GM12878 (cell line): ENCODE results near the gene CTNNA2. TPM values are rescaled to one million over a fixed set of nuclear protein-coding genes. Genes with fewer than 3 reads are reported as not detected.
"Not testable (repeated sequence)": the region's sequence is repeated elsewhere in the genome, so short reads cannot be mapped to it uniquely, and the experiment has no call there.

ENCODE experiments used
- ATAC-seq: fragments of 200-7000 bp; cut with Tn5 transposase; 3 replicates; pipeline ENCODE4 v1.9.1; 2020; ENCODE audit warnings: mild to moderate bottlenecking, moderate library complexity
- BruUV-seq: library from RNA; stranded (reverse); fragments of 400-500 nt; replicated peaks from 2 replicates; lab custom pipeline; 2021; lab: Mats Ljungman, UMichigan
- CTCF ChIA-PET: fragments of 300-600 bp; sonication (Branson Sonifier 250); formaldehyde crosslinking; extraction: SDS; loops from one replicate; lab custom pipeline; 2021; ENCODE audit warnings: inconsistent platforms; lab: Yijun Ruan, JAX
- POLR2A ChIA-PET: fragments of 350-600 bp; formaldehyde crosslinking; extraction: SDS; loops from one replicate; lab custom pipeline; 2021; ENCODE audit warnings: inconsistent platforms; lab: Charles Lee
- RAD21 ChIA-PET: fragments of 300-600 bp; sonication (Branson Sonifier 250); formaldehyde crosslinking; loops from one replicate; lab custom pipeline; 2023; ENCODE audit warnings: antibody characterized with exemption; ENCODE audit not compliant: unreplicated experiment; lab: Charles Lee
- SMC1A ChIA-PET: fragments of 300-600 bp; sonication (Branson Sonifier 250); formaldehyde crosslinking; loops from one replicate; lab custom pipeline; 2023; ENCODE audit not compliant: unreplicated experiment, uncharacterized antibody; lab: Charles Lee
- DNase-seq: peaks from one replicate; pipeline ENCODE4 v3.0.0-alpha.2; 2011; ENCODE audit warnings: low read depth, low spot score
- FAIRE-seq: peaks from 3 replicates; lab custom pipeline; 2011; peaks lifted over from hg19 to GRCh38; lab: Jason Lieb, UNC
- H2AFZ ChIP-seq: 2 replicates; pipeline ENCODE4 v1.6.0; 2011; ENCODE audit warnings: low read depth, low read length, control low read depth; ENCODE audit not compliant: control insufficient read depth
- H3K27ac ChIP-seq: 2 replicates; pipeline ENCODE4 v1.5.1; 2011; ENCODE audit warnings: control low read depth; ENCODE audit not compliant: control insufficient read depth, insufficient read depth
- H3K27me3 ChIP-seq, 2 experiments: replicated peaks in 1 of 2; 2 replicates each; pipeline versions ENCODE4 v1.6.0 to v1.6.1; 2011; ENCODE audit warnings: low read length in 1 of 2; ENCODE audit not compliant: control insufficient read depth in 2 of 2, insufficient read depth in 2 of 2
- H3K36me3 ChIP-seq, 2 experiments: 2 replicates each; pipeline ENCODE4 v1.5.1; 2011; ENCODE audit warnings: low read length in 1 of 2; ENCODE audit not compliant: control insufficient read depth in 2 of 2, insufficient read depth in 2 of 2
- H3K4me1 ChIP-seq: 2 replicates; pipeline ENCODE4 v1.6.1; 2011; ENCODE audit warnings: mild to moderate bottlenecking, low read length, moderate library complexity, mixed read lengths; ENCODE audit not compliant: control insufficient read depth, insufficient read depth
- H3K4me2 ChIP-seq: 2 replicates; pipeline ENCODE4 v1.6.0; 2011; ENCODE audit warnings: control low read depth; ENCODE audit not compliant: control insufficient read depth, insufficient read depth
- H3K4me3 ChIP-seq: fragments of 200-600 bp; sonication (generic); 2 replicates; pipeline ENCODE4 v1.5.1; 2016
- H3K79me2 ChIP-seq: 2 replicates; pipeline ENCODE4 v1.6.0; 2011; ENCODE audit warnings: low read length; ENCODE audit not compliant: control insufficient read depth, insufficient read depth
- H3K9ac ChIP-seq: 2 replicates; pipeline ENCODE4 v1.8.0; 2011; ENCODE audit warnings: low read length, control low read depth, mixed read lengths; ENCODE audit not compliant: control insufficient read depth, insufficient read depth
- H3K9me3 ChIP-seq: replicated peaks from 3 replicates; pipeline ENCODE4 v1.5.1; 2011; ENCODE audit warnings: mild to moderate bottlenecking, low read length; ENCODE audit not compliant: control insufficient read depth, insufficient read depth
- H4K20me1 ChIP-seq: 2 replicates; pipeline ENCODE4 v1.6.0; 2011; ENCODE audit not compliant: control insufficient read depth, insufficient read depth
- HDAC6 ChIP-seq: fragments of 200-600 bp; sonication (generic); IDR thresholded peaks from one replicate; pipeline ENCODE4 v1.8.0; 2017; ENCODE audit warnings: antibody characterized with exemption; ENCODE audit not compliant: unreplicated experiment
- NFXL1 ChIP-seq: fragments of 450-650 bp; IDR thresholded peaks from 2 replicates; pipeline ENCODE4 v1.6.1; 2017; ENCODE audit warnings: antibody characterized with exemption, mild to moderate bottlenecking, borderline replicate concordance
- RB1 ChIP-seq: fragments of 450-650 bp; formaldehyde crosslinking; IDR thresholded peaks from 2 replicates; pipeline ENCODE4 v1.6.1; 2017; ENCODE audit warnings: mild to moderate bottlenecking, borderline replicate concordance
- SMAD1 ChIP-seq: fragments of 450-650 bp; IDR thresholded peaks from 2 replicates; pipeline ENCODE4 v1.6.1; 2018; ENCODE audit warnings: mild to moderate bottlenecking, low read depth; ENCODE audit not compliant: partially characterized antibody
- SREBF1 ChIP-seq: IDR thresholded peaks from 2 replicates; pipeline ENCODE4 v1.6.1; 2012; ENCODE audit warnings: mild to moderate bottlenecking, low read length
- SREBF2 ChIP-seq: IDR thresholded peaks from 2 replicates; pipeline ENCODE4 v1.6.1; 2012; ENCODE audit warnings: mild to moderate bottlenecking, low read length
- WGBS: methylation state at CpG from one replicate; pipeline ENCODE4 v1.1.6; 2016; ENCODE audit warnings: low lambda C conversion rate; ENCODE audit not compliant: insufficient replicate concordance, insufficient coverage; ENCODE audit errors: missing lambda C conversion rate; 5-methylcytosine and 5-hydroxymethylcytosine counted together
- in situ Hi-C: fragments of 300-500 bp; cut with MboI; formaldehyde crosslinking; loops from 9 replicates; pipeline ENCODE4 v1.14.3; 2018; ENCODE audit warnings: mixed read lengths
- intact Hi-C: fragments of 100-400 bp; cut with micrococcal nuclease; formaldehyde crosslinking; loops from one replicate; pipeline ENCODE4 v1.14.2; 2022; ENCODE audit not compliant: unreplicated experiment
- polyA plus RNA-seq, 11 experiments: library from polyadenylated mRNA; depleted of rRNA in 4 of 11; unstranded in 6 of 11; stranded (reverse) in 5 of 11; fragments of >200 nt; fragmentation: Nextera tagmentation in 4 of 11; fragmentation: Illumina TruSeq in 1 of 11; extraction: Ambion mirVana in 4 of 11; extraction: Trizol in 1 of 11; gene quantifications; 1 replicate in 1 of 11; 2 replicates in 10 of 11; pipeline versions ENCODE4 v1.2.1 to v1.2.3, GENCODE V29; 2011 to 2016; ENCODE audit warnings: inconsistent platforms in 2 of 11, missing spikeins in 2 of 11, low read depth in 1 of 11
- total RNA-seq, 4 experiments: library from RNA; depleted of rRNA in 3 of 4; stranded (reverse); fragments of >200 nt in 3 of 4; fragmentation: Illumina TruSeq in 1 of 4; extraction: Trizol in 1 of 4; gene quantifications; 2 replicates each; pipeline versions ENCODE4 v1.2.1 to v1.2.3, GENCODE V29; 2013 to 2021
- TF ChIP-seq, protein P1 (sequence below): IDR thresholded peaks from 2 replicates; pipeline ENCODE4 v1.6.1; 2011; ENCODE audit warnings: mild to moderate bottlenecking, low read depth, low read length, moderate library complexity; ENCODE audit not compliant: insufficient replicate concordance
- TF ChIP-seq, protein P2 (sequence below): fragments of 450-650 bp; IDR thresholded peaks from 2 replicates; pipeline ENCODE4 v1.6.1; 2018; ENCODE audit warnings: borderline replicate concordance, mild to moderate bottlenecking; ENCODE audit not compliant: partially characterized antibody

Gene CTNNA2
- total and polyA plus RNA-seq, 10 of the 15 experiments (the other 5 are each of a cell fraction or from before 2014, with no cell fraction given), result 2.4 to 36.2 (median 6.6) TPM

DNA sequence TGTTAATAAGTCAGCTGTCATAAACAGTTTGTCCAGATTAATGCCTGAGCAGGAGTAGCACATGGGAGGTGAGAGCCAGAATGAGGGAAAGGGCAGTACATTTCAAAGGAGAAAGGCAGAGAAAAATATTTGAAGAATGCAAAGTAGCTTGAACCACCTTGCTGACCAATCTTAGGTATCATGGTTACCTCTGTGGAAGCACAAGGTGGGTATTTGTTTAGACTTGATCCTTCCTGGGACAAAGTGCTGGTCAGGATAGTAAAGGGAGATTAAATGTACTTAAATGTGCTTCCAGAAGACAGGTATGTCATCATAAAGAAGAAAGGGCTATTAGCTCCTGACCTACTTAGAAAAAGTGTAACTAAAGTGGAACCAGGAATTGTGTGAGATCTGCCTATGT, 686.7 kb downstream of the CTNNA2 start (continued):
- TF ChIP-seq RB1, result no peak
- TF ChIP-seq, protein P1, sequence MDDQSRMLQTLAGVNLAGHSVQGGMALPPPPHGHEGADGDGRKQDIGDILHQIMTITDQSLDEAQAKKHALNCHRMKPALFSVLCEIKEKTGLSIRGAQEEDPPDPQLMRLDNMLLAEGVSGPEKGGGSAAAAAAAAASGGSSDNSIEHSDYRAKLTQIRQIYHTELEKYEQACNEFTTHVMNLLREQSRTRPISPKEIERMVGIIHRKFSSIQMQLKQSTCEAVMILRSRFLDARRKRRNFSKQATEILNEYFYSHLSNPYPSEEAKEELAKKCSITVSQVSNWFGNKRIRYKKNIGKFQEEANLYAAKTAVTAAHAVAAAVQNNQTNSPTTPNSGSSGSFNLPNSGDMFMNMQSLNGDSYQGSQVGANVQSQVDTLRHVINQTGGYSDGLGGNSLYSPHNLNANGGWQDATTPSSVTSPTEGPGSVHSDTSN, result no peak
- TF ChIP-seq SREBF1, result no peak
- no peak for TF ChIP-seq SREBF2
- TF ChIP-seq, protein P2, sequence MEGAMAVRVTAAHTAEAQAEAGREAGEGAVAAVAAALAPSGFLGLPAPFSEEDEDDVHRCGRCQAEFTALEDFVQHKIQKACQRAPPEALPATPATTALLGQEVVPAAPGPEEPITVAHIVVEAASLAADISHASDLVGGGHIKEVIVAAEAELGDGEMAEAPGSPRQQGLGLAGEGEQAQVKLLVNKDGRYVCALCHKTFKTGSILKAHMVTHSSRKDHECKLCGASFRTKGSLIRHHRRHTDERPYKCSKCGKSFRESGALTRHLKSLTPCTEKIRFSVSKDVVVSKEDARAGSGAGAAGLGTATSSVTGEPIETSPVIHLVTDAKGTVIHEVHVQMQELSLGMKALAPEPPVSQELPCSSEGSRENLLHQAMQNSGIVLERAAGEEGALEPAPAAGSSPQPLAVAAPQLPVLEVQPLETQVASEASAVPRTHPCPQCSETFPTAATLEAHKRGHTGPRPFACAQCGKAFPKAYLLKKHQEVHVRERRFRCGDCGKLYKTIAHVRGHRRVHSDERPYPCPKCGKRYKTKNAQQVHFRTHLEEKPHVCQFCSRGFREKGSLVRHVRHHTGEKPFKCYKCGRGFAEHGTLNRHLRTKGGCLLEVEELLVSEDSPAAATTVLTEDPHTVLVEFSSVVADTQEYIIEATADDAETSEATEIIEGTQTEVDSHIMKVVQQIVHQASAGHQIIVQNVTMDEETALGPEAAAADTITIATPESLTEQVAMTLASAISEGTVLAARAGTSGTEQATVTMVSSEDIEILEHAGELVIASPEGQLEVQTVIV, result no peak
- no peak for TF ChIP-seq NFXL1
- TF ChIP-seq HDAC6, result no peak
- no peak for TF ChIP-seq SMAD1

DNA sequence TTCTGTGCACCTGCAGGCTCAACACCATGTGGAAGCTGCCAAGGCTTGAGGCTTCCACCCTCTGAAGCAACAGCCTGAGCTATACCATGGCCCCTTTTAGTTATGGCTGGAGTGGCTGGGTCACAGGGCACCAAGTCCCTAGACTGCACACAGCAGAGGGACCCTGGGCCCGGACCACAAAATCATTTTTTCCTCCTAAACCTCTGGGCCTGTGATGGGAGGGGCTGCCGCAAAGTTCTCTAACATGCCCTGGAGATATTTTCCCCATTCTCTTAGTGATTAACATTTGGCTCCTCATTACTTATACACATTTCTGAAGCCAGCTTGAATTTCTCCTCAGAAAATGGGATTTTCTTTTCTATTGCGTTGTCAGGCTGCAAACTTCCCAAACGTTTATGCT, 691.1 kb downstream of the CTNNA2 start:
- H3K4me1 ChIP-seq, intact Hi-C loops, H3K79me2 ChIP-seq, BruUV-seq, H2AFZ ChIP-seq, H3K27me3 ChIP-seq, H3K27ac ChIP-seq, H3K4me2 ChIP-seq, FAIRE-seq, DNase-seq, H3K9me3 ChIP-seq, H4K20me1 ChIP-seq, in situ Hi-C loops, H3K4me3 ChIP-seq, ATAC-seq, H3K9ac ChIP-seq, H3K36me3 ChIP-seq, RAD21 ChIA-PET, SMC1A ChIA-PET, POLR2A ChIA-PET: not testable (repeated sequence)
- CTCF ChIA-PET, result interaction anchor here (1.3 kb wide), 1 partner anchor 35 kb away, joined by 3 read pairs; no protein-coding TSS in a partner anchor
- WGBS, result 39% methylated on average over 4 of the region's 4 CpGs
